HG03139 (cell line): Measurements from ENCODE around the gene COX6B1.
"Not testable (repeated sequence)": the region's sequence is repeated elsewhere in the genome, so short reads cannot be mapped to it uniquely, and the experiment has no call there.

Source experiments
- ATAC-seq: cut with Tn5 transposase; IDR thresholded peaks from one replicate; pipeline ENCODE4 v1.9.1; 2021; ENCODE audit not compliant: unreplicated experiment

Gene COX6B1

DNA sequence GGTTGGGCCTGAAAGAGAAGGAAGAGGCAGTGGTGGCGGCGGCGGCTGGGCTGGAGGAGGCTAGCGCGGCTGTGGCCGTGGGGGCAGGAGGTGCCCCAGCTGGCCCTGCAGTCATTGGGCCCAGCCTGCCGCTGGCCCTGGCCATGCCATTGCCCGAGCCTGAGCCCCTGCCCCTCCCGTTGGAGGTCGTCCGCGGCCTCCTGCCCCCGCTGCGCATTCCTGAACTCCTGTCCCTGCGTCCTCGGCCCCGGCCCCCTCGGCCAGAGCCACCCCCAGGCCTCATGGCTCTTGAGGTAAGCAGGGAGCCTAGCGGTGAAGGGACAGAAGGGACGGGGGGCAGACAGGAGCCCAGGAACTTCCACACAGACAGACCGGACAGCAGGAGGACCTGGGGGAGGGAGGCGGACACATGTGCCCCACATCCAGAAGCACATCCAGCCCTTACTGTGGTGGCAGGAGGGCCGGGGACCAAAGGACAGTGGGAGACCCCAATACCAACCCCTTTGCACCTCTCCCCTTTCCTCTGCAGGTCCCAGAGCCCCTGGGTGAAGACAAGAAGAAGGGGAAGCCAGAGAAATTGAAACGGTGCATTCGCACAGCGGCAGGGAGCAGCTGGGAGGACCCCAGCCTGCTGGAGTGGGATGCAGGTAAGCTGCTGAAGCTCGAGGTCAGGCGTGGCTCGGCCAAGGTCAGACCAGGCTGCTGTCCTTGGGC, 14.2 kb upstream of the COX6B1 start:
- no peak for ATAC-seq

DNA sequence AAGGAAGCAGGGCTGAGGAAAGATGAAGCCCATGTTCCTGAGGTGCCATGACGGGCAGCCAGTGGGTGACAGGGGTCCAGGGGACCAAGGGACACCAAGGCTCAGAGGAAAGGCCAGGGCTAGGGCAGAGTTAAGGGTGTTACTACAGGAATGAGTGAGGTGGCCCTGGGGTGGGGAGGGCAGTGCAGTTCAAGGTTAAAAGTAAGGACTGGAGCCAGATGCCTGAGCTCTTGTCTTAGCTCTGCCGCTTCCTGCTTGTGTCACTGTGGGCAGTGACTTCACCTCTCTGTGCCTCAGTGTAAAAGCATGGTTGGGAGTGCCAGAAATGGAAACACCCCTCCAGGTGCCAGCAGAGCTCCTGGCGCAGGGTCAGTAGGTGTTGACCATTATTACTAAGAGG, 11.5 kb upstream of the COX6B1 start:
- ATAC-seq, result no peak

DNA sequence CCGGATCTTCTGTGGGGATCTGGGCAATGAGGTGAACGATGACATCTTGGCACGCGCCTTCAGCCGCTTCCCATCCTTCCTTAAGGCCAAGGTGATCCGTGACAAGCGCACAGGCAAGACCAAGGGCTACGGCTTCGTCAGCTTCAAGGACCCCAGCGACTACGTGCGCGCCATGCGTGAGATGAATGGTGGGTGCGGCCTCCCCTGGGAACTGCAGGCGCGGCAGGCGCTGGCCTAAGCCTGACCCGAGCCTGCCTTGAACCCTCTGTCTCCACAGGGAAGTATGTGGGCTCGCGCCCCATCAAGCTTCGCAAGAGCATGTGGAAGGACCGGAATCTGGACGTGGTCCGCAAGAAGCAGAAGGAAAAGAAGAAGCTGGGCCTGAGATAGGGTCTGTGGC, 11.0 kb upstream of the COX6B1 start:
- no peak for ATAC-seq

DNA sequence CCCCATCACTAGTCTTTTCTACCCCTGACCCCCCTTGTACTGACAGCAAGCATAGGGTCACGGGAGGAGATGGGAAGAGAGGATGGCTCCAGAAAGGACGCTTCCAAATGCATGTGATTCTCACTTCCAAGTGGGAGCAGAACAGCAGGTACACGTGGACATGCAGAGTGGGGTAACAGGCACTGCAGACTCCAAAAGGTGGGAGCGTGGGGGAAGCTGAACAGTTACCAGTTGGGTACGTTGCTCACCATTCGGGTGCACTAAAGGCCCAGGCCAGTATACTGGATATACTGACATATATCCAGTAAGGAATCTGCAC, 8.8 kb upstream of the COX6B1 start:
- ATAC-seq, result no peak

DNA sequence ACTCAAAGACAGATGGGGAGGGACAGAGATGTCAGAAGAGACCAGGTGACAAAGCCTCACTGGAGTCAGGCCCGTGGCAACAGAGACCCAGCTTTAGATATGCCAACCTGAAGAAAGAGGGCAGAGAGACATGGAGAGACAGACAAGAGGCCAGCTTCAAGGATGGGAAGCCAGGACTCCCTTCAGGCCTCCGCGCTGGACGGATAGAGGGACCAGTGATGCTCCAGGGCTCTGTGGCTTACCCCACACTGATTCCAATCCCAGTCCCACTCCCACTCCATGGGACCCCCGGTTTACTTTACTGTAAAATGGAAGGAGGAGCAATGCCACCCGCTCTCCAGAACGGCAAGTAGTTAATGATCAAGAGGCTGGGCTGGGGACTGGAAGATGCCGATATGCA, 8.3 kb upstream of the COX6B1 start:
- no peak for ATAC-seq

DNA sequence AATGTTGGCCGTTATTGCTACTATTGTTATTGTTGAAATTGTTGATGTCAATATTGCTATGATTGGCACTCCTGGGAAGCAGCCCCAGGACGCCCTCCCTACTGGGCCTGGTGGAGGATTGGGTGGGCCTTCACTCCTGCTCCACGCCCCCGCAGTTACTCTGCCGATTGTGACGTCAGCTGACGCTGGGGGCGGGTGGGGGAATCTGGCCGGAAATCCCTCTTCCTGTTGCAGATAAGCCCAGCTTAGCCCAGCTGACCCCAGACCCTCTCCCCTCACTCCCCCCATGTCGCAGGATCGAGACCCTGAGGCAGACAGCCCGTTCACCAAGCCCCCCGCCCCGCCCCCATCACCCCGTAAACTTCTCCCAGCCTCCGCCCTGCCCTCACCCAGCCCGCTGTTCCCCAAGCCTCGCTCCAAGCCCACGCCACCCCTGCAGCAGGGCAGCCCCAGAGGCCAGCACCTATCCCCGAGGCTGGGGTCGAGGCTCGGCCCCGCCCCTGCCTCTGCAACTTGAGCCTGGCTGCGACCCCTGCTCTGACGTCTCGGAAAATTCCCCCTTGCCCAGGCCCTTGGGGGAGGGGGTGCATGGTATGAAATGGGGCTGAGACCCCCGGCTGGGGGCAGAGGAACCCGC, 6.5 kb upstream of the COX6B1 start, which contains the start of gene ETV2:
Gene ETV2 (plus strand): TSS at position 231 of the 637 bp plus-strand sequence. CDS start 716 bp downstream, outside the sequence.
- no peak for ATAC-seq

DNA sequence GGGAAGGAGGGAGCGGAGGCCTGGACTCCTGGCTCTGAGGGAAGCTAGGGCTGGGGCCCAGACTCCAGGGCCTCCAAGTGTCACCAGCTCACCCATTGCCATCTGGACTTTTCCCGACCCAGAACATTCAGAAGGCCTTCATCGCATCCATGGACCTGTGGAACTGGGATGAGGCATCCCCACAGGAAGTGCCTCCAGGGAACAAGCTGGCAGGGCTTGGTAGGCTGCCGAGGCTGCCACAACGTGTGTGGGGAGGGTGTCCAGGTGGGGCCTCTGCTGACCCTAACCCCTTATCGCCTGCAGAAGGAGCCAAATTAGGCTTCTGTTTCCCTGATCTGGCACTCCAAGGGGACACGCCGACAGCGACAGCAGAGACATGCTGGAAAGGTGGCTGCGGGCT, 5.8 kb upstream of the COX6B1 start:
- ATAC-seq, result no peak

DNA sequence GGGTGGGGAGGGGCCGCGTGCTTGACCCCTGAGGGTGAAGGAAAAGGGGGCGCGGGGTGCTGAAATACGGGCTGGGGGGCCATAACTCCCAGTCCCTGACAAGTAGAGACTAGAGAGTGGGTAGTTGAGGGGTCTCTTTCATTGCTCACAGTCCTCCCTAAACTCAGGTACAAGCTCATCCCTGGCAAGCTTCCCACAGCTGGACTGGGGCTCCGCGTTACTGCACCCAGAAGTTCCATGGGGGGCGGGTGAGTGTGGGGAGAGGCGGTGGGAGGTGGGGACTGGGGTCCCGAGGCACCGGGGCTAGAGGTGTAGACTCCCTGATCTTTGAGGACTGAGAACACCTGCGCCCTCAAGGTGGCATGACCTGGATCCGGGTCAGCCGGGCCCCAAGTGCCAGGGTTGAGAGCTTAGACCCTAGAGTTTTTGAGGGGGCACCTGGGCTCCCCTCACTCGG, 5.3 kb upstream of the COX6B1 start:
- no peak for ATAC-seq

DNA sequence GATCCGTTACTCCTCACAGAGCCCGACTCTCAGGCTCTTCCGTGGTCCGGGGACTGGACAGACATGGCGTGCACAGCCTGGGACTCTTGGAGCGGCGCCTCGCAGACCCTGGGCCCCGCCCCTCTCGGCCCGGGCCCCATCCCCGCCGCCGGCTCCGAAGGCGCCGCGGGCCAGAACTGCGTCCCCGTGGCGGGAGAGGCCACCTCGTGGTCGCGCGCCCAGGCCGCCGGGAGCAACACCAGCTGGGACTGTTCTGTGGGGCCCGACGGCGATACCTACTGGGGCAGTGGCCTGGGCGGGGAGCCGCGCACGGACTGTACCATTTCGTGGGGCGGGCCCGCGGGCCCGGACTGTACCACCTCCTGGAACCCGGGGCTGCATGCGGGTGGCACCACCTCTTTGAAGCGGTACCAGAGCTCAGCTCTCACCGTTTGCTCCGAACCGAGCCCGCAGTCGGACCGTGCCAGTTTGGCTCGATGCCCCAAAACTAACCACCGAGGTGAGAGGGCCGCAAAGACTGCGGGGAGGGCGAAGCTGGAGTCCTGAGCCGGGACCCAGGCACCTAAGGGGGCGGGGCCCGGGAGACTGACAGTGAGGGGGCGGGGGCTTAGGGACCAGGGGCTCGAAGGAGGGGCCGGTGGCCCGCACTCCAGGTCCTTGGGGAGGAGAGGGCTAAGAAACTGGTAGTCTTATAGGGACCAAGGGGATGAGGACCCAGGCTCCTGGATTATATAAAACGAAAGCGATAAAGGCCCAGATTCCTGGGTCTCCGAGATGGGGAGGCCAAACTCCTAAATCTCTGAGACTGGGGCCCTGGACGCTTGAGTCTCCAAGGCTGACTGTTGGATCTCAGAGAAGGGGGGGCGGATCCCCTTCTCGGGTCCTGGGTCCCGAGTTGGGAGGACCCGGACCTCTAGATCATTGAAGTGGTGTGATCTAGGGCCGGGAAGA, 4.6 kb upstream of the COX6B1 start:
- peak; percentile 0 for ATAC-seq

DNA sequence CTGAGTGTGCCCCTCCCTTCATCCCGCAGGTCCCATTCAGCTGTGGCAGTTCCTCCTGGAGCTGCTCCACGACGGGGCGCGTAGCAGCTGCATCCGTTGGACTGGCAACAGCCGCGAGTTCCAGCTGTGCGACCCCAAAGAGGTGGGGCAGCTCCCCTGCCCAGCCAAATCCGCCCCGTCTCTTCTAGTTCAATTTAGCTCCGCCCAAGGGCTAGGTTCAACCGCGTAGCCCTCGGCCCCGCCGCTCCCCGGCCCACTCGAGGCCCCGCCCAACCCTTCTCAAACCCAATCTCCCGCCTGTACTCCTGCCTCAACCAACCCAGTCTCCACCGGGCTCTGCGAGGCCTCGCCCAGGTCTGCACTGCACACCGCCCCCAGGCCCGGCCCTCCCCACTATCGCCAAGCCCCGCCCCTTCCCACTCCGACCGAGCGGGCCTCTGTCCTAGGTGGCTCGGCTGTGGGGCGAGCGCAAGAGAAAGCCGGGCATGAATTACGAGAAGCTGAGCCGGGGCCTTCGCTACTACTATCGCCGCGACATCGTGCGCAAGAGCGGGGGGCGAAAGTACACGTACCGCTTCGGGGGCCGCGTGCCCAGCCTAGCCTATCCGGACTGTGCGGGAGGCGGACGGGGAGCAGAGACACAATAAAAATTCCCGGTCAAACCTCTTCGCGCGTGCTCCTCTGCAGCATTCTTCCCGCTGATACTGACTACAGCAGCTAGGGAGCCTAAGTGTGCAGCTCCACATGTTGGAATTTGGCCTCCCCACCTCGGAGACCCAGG, 3.7 kb upstream of the COX6B1 start:
- ATAC-seq, result peak; percentile 68

DNA sequence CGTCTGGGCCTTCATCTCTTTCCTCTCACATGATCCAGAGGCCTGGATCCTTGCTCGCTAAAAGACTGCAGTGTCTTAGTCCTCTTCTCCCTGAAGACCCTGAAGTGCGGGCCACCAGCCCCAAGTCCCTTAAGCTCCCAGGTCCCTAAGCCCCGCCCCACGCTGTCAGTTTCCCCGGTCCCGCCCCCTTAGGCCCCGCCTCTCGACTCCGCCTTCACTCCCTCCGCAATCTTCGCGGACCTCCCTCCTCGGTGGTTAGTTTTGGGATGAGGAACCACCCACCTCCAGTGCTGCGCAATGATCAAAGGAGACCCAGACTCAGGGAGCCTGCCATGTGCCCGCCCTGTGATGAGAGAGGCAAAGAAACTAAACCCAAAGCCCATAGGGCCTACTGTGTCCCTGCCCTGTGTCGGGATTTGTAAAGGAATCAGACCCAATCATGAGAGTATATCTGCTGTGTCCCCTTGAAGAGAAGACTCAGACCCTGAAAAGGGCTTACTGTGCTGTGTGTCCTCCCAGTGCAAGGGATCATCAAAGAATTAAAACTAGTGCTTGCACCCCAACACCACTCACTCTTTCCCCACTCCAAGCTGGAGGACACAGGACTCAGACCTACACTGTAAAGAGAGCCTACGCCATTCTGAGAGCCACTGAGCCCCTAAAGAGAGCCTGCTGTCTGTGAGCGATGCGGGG, 3.0 kb upstream of the COX6B1 start:
- no peak for ATAC-seq

DNA sequence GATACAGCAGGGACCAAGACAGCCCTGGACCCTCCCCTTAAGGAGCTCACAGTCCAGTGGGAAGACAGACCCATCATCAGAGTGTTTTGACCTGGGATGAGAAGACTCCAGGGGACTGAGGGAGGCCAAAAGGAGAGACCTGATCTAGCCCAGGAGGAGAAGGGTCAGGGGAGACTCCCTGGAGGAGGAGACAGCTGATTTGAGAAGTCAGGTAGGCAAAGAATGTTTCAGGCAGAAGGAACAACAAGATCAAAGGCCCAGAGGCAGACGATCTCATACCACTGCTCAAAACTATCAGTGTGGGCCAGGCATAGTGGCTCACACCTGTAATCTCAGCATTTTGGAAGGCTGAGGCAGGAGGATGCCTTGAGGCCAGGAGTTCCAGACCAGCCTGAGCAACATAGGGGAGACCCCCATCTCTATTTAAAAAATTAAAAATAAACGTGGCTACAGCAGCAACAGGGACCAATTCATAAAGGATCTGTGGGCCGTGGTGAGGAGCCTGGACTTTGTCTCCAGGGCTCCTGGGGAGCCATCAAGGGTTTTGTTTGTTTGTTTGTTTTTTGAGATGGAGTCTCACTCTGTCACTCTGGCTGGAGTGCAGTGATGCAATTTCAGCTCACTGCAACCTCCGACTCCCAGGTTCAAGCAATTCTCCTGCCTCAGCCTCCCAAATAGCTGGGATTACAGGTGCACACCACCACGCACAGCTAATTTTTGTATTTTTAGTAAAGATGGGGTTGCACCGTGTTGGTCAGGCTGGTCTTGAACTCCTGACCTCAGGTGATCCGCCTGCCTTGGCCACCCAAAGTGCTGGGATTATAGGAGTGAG, 2.2 kb upstream of the COX6B1 start:
- ATAC-seq, result no peak

DNA sequence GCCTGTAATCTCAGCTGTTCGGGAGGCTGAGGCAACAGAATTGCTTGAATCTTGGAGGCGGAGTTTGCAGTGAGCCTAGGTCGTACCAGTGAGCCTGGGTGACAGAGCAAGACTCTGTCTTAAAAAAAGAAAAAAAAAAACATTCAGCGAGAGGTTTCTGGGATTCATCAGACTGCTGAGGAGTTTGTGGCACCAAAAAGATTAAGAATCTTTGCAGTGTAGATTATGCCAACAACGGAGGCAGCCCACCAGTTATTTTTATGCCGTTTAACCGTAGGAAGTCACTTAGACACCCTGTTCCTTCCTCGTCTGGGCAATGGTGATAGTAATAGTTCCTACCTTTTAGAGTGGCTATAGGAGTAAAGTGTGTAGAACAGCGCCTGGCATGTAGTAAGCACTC, 2.5 kb downstream of the COX6B1 start:
- ATAC-seq, result no peak

DNA sequence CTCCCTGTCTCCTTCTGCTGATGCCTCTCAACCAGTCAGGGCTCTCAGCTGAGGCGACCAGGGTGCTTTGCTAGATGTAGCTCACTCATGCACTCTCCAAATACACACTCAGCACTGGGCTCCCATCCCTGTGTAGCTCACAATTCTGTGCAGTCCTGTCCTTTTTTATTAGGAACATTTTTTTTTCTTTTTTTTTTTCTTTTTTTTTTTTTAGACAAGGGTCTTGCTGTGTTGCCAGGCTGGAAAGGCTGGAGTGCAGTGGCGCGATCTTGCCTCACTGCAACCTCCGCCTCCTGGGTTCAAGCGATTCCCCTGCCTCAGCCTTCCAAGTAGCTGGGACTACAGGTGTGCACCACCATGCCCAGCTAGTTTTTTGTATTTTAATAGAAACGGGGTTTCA, 6.7 kb downstream of the COX6B1 start:
- not testable (repeated sequence) for ATAC-seq

DNA sequence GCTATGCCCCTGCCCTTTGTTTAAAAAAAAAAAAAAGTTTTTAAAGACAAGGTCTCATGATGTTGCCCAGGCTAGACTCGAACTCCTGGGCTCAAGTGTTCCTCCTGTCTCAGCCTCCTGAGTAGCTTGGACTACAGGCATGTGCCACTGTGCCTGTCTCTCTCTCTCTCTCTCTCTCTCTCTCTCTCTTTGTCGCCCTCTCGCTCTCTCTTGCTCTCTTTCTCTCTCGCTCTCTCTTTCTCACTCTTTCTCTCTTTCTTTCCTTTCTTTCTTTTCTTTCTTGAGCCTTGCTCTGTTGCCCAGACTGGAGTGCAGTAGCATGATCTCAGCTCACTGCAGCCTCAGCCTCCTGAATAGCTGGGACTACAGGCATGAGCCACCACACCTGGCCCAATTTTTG, 7.5 kb downstream of the COX6B1 start:
- ATAC-seq, result no peak

DNA sequence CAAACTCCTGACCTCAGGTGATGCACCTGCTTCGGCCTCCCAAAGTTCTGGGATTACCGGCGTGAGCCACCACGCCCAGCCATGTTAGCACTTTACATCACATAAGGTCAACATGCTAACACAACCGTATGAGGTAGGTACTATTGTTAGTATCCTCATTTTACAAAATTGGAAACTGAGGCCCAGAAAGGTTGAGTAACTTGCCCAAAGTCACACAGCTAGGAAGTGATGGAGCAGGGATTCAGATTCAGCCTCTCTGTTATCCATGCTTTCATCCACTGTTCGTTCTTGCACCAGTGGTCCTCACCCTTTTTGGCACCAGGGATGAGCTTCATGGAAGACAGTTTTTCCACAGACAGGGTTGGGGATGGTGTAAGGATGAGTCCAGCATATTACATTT, 8.6 kb downstream of the COX6B1 start:
- ATAC-seq, result no peak

DNA sequence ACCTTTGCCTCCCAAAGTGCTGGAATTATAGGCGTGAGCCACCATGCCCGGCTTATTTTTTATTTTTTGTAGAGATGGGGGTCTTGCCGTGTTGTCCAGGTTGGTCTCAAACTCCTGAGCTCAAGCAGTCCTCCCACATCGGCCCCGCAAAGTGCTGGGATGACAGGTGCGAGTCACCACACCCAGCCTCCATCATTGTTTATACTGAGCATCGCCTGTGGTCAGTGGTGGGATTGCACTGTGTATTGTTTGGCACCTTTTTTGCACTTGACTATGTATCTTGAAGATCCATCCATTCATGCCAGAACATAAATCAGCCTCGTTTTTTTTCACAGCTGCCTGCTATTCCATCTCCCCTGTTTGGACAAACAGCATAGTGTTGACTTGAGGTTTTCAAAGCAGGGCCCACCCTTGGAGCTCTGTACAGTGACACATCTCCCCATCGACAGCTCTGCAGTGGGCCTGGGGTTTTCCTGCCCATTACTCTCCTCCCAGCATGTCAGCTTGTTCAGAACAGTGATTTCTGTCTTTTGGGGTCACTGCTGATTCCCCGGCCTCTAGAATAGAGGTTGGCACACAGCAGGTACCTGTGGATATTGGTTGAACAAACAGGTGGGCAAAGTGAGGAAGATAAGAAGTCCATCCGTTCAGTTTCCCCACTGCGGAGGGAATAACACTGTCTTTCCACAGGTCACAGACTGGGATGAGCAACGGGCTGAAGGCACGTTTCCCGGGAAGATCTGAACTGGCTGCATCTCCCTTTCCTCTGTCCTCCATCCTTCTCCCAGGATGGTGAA, 10.0 kb downstream of the COX6B1 start:
- no peak for ATAC-seq

DNA sequence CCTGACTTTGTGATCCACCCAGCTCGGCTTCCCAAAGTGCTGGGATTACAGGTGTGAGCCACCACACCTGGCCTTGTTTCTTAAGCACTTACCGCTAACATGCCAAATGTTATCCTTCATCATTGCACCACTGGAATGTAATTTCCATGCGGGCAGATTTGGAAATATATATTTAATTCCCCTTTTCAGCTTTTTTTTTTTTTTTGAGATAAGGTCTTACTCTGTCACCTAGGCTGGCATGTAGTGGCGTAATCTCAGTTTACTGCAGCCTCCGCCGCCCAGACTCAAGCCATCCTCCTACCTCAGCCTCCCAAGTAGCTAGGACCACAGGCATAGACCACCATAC, 13.8 kb downstream of the COX6B1 start:
- no peak for ATAC-seq

DNA sequence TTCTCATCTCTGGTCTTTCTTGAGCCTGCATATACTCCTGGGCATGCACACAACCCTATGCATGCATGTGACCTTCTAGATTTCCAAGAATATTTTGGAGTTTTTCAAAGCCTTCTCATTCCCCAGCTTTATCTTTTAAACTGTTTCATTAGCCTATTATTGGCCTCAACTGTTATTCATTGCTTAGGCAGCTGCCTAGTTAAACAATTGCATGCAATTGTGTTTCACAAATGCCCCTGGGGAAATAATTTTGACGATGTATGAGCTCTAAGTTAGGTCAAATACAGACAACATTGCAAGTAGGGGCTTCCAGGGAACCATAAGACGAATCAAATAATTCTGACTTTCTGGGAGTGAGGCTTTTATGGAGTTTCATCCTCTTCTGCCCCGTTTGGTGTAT, 15.9 kb downstream of the COX6B1 start:
- no peak for ATAC-seq
